ENCODE data around the gene NUDT13.

Gene NUDT13

GRCh38 chr10:73110345-73110849 lies at the start of gene NUDT13:
Gene NUDT13, plus strand, starts transcription at chr10:73110455. Its CDS starts 3,911 bp downstream, at chr10:73114366.
- DNase-seq, result peak; percentile 15

GRCh38 chr10:73060738-73061635 lies 49.3 kb upstream of the NUDT13 start:
- DNase-seq, result no peak

GRCh38 chr10:73061743-73062142 lies 48.5 kb upstream of the NUDT13 start:
- DNase-seq, result no peak

- no peak for DNase-seq
Observed at GRCh38 chr10:73065441-73065840, 44.8 kb upstream of the NUDT13 start.

- no peak for DNase-seq
Observed at GRCh38 chr10:73073627-73074026, 36.6 kb upstream of the NUDT13 start.

GRCh38 chr10:73075829-73076228 lies 34.4 kb upstream of the NUDT13 start:
- no peak for DNase-seq

GRCh38 chr10:73076360-73077183 lies 33.7 kb upstream of the NUDT13 start:
- DNase-seq, result no peak

- no peak for DNase-seq
Observed at GRCh38 chr10:73079779-73080541, 30.3 kb upstream of the NUDT13 start.

GRCh38 chr10:73083221-73083620 lies 27.0 kb upstream of the NUDT13 start:
- DNase-seq, result no peak

GRCh38 chr10:73084209-73084608 lies 26.0 kb upstream of the NUDT13 start:
- DNase-seq, result no peak

- no peak for DNase-seq
Observed at GRCh38 chr10:73086816-73087215, 23.4 kb upstream of the NUDT13 start.

GRCh38 chr10:73088304-73088703 lies 22.0 kb upstream of the NUDT13 start:
- no peak for DNase-seq

- DNase-seq, result no peak
Observed at GRCh38 chr10:73092830-73093229, 17.4 kb upstream of the NUDT13 start.

- no peak for DNase-seq
Observed at GRCh38 chr10:73093922-73094850, 16.1 kb upstream of the NUDT13 start.

- DNase-seq, result no peak
Observed at GRCh38 chr10:73094986-73095480, 15.2 kb upstream of the NUDT13 start.

- DNase-seq, result no peak
Observed at GRCh38 chr10:73095481-73096021, 14.7 kb upstream of the NUDT13 start.

GRCh38 chr10:73096041-73096448 lies 14.2 kb upstream of the NUDT13 start:
- peak; percentile 54 for DNase-seq

GRCh38 chr10:73096449-73097304 lies 13.6 kb upstream of the NUDT13 start, which contains the start of gene P4HA1:
Gene P4HA1, minus strand, starts transcription at chr10:73096866. Its CDS starts 21,983 bp downstream, at chr10:73074883.
- peak; percentile 97 for DNase-seq

- DNase-seq, result no peak
Observed at GRCh38 chr10:73097305-73097670, 13.0 kb upstream of the NUDT13 start.

- DNase-seq, result no peak
Observed at GRCh38 chr10:73099141-73099540, 11.1 kb upstream of the NUDT13 start.

All from activated CD4-positive, alpha-beta T cell treated with anti-CD3 and anti-CD28 coated beads for 1 hour (primary cell).